Measurements from ENCODE around the gene TMEM52.

DNA sequence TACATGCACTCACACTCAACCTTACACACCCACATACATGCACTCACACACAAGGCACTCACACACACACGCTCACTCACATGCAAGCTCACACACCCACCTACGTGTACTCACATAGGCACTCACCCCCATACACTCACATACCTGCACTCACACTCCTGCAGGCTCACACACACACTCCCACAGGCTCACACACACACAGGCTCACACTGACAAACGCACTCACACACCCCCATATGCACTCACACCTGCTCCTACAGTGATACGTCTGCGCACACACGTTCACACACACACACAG, 19.1 kb upstream of the TMEM52 start:
- TF ChIP-seq CREB5 (CRISPR knock-in tag; IDR thresholded peaks at IDR 0.05; ENCODE audit: low read depth) = no peak
- TF ChIP-seq ZFP3 (CRISPR knock-in tag; IDR thresholded peaks at IDR 0.05) = no peak
- no peak for TF ChIP-seq ZNF565 (CRISPR knock-in tag; conservative IDR thresholded peaks at IDR 0.05; ENCODE audit: low read depth)
- no peak for TF ChIP-seq ZFP30 (CRISPR knock-in tag; IDR thresholded peaks at IDR 0.05)
- TF ChIP-seq, protein P1, sequence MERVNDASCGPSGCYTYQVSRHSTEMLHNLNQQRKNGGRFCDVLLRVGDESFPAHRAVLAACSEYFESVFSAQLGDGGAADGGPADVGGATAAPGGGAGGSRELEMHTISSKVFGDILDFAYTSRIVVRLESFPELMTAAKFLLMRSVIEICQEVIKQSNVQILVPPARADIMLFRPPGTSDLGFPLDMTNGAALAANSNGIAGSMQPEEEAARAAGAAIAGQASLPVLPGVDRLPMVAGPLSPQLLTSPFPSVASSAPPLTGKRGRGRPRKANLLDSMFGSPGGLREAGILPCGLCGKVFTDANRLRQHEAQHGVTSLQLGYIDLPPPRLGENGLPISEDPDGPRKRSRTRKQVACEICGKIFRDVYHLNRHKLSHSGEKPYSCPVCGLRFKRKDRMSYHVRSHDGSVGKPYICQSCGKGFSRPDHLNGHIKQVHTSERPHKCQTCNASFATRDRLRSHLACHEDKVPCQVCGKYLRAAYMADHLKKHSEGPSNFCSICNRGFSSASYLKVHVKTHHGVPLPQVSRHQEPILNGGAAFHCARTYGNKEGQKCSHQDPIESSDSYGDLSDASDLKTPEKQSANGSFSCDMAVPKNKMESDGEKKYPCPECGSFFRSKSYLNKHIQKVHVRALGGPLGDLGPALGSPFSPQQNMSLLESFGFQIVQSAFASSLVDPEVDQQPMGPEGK (CRISPR knock-in tag; IDR thresholded peaks at IDR 0.05; ENCODE audit: borderline replicate concordance) = no peak

All from SK-N-SH treated with all-trans-retinoic acid at 6 μM for 48 hours (cell line).